ENCODE data around the gene PTPN1.
"Not testable (repeated sequence)": the region's sequence is repeated elsewhere in the genome, so short reads cannot be mapped to it uniquely, and the experiment has no call there.

Gene PTPN1

DNA sequence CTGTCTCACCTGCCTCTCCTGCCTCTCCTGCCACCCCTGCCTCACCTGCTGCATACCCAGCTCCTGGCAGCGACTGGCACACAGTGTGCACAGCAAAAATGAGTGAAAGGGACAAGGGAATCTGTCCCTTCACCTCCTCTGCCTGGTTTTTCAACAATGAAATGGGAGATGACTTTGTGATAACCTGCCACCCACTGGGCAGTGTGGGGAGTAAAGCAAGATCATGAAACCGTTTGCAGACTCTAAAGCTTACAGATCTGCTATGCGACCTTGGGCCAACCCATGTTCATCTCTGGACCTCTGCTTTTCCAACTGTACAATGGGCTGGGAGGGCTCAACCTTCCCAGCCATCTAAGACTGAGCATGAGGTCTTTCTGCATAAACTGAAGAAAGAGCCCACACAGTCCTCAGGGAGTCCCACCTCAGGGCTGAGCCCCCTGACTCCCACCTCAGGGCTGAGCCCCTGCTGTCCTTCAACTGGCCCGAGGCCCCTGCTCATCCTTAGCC lies 100.1 kb downstream of the PTPN1 start:
- no peak for DNase-seq (ENCODE audit: low read depth)

DNA sequence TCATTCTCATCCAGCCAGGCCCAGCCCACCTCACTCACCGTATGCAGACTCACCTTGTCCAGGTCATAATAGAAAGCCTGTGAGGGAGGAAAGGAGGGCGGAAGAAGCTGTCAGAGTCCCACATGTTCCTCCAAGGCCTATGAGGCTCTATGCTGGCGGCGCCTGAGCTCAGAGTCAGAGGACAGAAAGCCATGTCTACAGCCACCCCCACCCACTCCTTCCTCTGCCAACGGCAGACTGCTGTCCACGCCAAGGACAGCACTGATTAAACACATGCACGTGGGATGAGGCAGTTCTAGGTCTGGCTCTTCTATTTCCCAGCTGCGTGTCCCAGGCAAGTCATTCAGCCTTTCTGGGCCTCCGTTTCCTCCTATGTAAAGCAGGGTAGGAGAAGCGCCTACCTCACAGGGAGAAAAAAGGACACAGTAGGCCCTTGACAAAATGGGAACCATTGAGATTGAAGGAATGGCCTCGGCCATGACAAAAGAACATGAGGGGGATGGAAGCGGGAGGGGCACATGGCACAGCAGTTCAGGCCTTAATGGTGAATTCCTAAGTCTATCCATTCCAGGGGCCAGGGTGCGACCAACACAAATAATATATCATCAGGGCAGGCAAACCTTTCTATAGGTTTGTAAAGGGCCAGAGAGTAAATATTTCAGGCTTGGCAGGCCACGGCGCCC lies 101.1 kb downstream of the PTPN1 start:
- DNase-seq (ENCODE audit: low read depth): no peak

DNA sequence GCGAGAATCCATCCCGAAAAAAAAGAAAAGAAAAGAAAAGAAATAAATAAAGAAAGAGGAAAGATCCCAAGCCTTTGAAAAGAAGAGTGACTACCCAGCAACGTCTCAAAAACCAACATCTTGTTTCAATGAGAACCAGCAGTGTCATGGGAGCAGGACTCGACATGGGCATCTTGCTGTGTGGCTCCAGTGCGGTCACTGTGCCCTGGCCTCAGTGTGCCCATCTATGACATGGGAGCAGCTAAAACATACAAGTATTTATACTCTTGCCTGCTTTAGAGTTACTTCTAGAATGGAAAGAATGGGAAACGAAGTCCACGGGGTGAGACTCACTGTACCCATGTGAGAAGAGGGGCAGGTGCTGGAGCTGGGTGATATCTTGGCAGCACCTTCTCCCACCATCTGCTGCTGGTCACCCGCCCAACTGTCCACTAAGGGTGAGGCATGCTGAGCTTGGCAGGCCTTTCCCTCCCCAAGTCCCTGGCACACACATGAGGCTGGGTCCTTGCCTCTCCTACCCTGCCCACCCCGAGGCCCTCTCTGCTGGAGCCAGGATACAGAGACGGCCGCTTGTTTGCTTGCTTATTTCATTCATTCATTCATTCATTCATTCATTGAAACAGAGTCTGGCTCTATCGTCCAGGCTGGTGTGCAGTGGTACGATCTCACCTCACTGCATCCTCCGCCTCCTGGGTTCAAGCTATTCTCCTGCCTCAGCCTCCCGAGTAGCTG lies 103.4 kb downstream of the PTPN1 start:
- DNase-seq (ENCODE audit: low read depth): no peak

DNA sequence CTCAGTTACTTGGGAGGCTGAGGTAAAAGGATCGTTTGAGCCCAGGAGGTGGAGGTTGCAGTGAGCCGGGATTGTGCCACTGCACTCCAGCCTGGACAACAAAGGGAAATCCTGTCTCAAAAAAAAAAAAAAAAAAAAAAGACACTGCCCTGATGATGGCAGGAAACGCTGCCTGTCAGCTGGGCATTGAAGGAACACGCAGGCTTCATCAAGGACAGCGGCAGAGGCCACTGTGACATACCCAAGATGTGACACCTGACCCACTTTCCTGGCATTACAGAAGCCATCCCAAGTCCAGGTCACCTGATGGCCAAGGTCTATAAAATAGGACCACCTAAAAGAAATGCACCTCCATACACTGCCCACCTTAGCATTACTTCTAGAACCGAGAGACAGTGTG lies 105.2 kb downstream of the PTPN1 start:
- DNase-seq (ENCODE audit: low read depth): no peak

DNA sequence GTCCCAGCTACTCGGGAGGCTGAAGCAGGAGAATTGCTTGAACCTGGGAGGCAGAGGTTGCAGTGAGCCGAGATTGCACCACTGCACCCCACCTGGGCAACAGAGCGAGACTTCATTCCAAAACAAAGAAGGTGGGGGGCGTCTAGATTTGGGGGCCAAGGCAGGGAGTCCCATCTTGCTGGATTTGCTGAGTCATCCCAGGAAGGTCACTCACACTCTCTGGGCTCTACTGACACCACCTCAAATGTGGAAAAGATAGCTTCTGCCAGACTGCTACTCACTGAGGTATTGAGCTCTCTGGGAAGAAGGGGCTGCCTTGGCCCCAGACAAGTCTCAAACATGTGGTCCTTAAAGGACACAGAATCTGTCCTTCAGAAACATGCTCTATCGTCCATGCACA lies 106.8 kb downstream of the PTPN1 start:
- DNase-seq (ENCODE audit: low read depth): no peak

DNA sequence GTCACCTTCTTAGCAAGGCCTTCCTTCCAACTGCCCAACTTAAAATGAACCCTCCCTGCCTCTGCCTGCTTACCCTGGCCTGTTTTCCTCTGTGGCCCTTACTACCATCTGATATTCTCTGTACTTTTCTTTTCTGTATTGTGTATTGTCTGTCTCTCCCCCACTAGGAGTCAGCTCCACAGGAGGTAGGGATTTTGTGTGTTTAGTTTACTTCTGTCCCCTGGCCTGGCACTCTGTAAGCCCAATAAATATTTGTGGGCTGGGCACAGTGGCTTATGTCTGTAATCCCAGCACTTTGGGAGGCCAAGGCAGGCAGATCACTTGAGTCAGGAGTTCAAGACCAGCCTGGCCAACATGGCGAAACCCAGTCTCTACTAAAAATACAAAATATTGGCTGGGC lies 108.4 kb downstream of the PTPN1 start:
- DNase-seq (ENCODE audit: low read depth): no peak

DNA sequence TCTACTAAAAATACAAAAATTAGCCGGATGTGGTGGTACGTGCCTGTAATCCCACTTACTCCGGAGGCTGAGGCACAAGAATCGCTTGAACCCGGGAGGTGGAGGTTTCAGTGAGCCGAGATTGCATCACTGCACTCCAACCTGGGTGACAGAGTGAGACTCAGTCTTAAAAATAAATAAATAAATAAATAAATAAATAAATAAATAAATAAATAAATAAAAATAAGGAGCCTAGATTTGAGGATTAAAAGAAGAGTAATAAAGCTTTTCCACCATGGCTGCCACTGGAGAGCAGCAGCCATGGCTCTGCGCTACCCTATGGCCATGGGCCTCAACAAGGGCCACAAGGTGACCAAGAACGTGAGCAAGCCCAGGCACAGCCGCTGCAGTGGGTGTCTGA lies 110.3 kb downstream of the PTPN1 start:
- not testable (repeated sequence) for DNase-seq (ENCODE audit: low read depth)

DNA sequence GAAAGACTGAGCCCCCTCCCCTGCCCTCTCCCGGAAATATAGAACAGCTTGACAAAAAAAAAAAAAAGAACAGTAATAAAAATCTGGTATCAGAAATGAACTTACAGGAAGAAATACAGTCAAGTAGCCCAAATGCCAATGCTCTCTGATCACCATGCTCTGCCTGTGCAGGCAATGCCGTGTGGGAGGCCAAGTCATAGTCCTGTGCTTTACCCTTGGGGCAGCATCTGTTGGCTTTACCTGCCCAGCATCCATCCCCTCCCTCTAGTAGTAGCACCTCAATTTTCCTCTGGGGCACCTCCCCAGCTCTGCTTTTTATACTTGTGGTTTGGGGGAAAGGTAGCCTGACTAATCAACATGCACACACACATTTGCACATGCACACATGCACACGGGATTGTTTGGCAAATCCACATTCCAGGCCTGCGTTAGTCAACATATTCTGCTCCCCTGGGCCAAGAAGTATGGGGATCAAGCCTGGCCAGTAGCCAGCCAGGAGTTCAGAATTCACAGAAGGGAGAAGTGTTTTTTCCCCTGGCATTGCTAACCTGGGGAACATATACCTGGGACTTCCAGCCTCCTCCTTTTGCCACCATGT lies 111.0 kb downstream of the PTPN1 start:
- DNase-seq (ENCODE audit: low read depth): no peak

DNA sequence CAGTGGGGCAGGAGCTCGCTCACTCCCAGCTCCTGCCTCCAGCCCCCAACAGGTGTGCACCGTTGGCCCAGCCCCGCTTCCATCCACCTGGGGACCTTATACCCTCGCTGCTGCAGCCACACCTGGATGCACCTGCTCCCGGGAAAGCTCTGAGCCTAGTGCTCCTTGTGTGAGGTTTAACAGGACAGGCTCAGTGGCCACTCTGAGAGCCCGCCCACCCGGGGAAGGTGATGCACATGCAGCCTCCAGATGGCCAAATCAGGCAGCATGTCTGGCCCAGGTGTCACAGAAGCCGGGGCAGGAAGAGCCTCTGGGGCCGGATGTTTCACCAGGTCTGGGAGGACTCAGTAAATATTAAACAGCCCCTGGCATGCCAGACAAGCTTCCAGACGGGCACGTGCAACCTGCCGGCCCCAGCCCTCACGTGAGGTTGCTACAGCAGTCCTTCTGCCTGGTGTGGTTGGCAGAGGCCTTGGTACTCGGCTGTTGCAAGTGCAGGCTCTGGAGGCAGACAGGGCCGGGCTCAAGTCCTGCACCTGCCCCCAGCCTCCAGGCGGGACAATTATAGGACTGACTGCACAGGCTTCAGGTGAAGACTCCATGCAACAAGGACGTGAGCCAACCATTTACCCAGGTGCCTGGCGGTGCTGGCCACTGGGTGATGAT lies 114.3 kb downstream of the PTPN1 start:
- DNase-seq (ENCODE audit: low read depth): no peak

DNA sequence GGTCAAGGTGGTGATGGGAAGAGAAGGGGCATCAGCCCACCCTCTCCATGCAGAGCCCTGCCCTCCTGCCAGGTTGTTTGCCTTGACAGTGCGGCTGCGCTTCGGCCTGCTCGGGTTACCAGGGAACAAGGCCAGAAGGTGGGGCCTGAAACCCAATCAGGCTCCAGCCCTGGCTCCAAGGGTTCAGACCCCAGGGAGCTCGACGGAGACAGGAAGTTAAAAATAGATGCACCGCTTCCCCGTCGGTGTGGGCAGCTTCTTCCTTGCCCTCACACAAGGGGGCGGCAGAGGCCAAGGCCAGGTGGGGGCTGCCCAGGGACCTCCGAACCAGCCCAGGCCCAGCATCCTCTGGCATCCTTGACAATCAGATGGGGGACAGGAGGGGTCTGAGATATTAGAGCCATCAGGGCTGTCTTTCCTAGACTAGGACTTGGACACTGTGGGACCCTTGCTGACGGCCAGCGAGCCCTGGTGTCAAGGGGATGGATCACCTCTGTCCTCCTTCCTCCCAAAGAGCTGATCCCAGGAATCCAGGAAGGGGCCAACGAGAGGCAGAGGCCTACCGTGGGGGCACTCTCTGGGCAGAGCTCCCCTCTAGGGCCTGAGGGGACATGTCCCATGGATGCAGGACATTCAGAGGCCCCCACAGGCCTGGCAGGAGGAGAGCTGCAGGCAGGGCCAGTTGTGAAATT lies 115.9 kb downstream of the PTPN1 start:
- peak; percentile 38 for DNase-seq (ENCODE audit: low read depth)

DNA sequence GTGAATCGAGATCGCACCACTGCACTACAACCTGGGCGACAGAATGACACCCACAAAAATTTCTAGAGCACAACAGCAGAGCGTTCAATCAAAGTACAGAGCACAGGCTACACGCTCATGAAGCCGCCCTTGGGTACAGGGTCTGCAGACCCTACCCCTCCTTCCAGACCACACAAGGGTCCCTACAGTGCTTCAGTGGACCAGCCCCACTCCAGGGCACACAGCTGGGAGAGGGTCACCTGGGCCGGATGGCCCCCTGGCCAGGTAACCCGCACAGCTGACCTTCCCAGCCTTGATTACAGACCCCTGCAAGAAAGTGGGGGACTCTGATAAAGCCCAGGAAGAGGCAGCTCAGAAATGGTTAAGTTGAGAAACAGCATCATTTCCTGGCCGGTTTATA lies 117.6 kb downstream of the PTPN1 start:
- DNase-seq (ENCODE audit: low read depth): no peak

DNA sequence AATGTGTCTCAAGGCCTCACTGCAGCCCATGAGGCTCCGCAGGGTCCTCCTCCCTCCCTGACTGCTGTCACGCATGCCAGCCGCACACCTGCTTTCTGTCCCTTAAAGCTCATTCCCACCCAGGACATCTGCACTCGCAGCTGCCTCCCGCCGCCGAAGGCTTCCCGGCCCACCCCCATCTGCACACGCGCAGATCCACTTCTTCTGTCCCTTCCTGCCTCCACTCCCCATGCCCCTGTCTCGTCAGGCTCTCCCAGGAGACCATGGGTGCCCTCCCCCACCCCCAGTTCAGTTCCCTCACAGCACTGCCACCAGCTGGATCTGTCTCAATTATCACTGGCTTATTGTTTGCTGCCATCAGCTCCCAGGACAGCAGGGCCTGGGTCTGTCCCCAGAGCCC lies 118.1 kb downstream of the PTPN1 start:
- no peak for DNase-seq (ENCODE audit: low read depth)

DNA sequence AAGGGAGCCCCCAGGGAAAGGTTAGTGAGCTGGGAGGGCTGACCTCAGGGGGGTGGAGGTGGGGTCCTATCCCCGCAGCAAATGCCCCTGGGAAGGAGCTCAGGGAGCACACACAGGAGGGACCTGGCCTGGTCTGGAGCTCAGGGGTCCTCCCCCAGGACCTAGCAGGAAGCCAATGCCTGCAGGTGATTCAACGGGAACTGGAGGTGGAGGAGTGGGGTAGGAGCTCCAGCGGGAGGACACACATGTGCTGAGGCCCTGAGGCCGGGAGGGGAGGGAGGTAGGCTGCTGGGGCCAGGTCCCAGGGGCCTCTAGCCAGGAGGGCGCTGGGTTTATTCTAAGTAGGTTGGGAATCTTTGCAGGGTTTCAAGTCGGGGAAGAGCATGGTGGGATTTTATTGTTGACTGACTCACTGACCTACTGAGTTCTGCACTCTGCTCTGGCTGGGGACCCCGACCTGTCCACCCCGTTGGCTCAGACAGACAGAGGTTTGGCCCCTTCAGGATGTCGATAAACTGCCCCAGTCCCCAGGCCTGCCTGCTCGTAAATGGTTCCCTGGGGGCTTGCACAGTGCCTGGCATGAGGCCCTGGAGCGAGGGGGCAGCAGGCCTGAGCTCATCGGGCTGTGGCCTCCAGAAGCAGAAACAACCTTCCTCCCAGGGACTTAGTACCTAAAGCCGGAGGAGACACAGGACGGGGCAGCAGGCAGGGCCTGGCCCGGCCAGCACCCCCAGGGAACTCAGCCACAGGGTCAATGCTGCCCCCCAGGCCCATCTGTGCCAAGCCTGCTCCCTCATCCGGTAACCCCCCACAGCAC lies 118.9 kb downstream of the PTPN1 start:
- DNase-seq (ENCODE audit: low read depth): no peak

DNA sequence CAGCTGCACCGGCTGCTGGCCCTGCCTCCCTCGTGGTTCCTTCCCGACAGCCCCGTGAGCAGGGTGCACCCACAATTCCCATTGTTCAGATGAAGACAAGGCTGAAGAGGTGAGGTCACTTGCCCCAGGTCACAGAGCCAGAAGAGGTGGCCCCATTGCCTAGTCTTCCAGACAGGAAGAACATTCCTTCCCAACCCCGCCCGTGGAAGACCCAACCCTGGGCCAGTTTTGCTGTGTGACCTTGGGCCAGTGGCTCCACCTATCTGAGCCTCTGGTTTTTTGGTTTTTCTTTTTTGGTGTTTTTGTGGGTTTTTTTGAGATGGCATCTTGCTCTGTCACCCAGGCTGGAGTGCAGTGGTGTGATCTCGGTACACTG lies 119.5 kb downstream of the PTPN1 start:
- no peak for DNase-seq (ENCODE audit: low read depth)

DNA sequence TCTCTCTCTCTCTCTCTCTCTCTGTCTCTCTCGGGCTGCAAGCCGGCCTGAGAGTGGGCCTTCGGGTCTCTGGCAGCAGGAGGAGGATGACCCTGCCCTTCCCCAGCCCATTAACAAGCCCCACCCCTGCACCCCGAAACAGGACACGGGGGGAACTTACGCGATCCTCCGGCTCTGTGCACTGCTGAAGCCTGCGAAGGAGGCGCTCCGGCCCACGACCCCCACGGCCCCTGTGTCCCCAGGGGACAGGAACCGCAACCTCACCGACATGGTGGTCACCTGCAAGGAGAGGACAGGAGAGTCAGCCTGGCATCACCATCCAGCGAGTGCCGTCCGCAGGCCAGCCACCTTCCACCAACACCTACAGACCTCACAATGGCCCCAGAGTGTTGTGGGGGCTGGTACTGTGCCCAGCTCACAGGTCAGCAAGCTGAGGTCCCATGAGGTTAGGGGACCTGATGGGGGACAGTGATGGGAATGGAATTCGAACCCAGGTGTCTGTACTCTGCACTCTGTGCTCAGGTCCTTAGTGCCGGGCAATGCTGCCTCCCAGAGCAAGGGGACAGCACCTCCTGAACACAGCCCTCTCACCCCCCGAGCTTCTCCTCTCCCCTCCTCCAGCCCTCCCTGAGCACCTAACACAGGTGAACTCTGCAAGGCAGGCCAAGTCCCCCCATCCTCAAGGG lies 120.5 kb downstream of the PTPN1 start:
- DNase-seq (ENCODE audit: low read depth): no peak

DNA sequence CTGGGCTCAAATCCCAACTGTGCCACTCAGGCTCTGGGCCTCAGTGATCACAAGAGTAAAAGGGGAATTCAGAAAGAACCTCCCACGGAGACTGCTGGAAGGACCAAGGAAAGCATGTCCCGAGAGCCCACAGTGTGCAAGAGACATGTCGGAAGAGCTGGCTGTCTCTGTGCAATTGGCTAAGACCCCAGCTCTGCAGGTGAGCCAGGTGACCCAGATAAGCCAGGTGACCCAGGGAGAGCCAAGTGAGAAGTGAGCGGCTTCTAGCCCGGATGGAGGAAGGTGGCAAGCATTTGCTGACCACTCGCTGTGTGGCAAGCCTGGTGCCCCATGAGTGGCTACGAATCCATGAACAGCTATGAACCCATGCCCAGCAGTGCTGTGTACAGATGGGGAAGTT lies 122.1 kb downstream of the PTPN1 start:
- no peak for DNase-seq (ENCODE audit: low read depth)

DNA sequence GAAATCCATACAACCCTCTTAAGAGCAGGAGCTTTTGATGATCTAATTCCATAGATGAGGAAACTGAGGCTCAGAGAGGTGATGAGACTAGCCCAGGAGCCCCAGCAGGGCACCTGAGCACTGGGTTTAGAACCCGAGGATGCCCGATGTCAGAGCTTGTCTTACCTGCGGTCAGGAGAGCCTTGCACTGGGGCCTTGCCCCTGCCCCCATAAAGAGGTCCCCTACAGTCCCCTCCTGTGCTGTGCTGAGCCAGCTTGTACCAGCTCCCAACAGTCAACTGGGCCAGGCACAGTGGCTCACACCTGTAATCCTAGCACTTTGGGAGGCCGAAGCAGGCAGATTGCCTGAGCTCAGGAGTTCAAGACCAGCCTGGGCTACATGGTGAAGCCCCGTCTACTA lies 122.5 kb downstream of the PTPN1 start:
- DNase-seq (ENCODE audit: low read depth): no peak

DNA sequence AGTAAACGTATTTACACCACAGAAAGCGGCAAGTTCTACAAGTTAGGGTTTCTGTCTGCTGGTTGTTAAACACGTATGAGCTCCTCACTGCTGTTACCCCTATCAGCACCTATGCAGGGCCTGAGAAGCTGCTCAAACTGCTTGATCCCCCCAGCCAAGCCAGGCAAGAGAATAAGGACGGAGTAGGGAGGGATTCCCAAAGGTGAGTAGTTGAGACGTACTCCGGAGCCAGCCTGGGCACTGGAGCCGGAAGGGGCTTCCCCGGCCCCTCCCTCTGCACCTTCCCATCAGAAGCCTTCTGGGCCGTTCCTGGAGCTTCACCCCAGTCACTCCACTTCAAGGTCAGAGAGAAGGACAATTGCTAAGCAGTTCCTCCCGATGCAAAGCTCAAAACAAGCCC lies 123.2 kb downstream of the PTPN1 start:
- DNase-seq (ENCODE audit: low read depth): no peak

DNA sequence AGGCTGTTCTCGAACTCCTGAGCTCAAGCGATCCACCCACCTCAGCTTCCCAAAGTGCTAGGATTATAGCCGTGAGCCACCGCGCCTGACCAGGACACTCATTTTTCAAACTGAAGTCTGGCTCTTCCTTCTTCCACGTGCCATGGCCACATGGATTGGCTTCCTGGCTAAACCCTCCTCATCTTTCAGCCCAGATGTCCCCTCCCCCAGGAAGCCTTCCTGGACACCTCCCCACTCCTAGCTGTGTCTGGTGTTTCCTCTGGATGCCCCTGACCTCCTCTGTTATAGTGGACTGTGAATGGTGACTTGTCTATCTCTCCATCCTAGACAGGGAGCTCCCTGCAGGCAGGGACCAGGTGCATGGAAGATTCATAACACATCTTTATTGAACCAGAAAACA lies 124.0 kb downstream of the PTPN1 start:
- no peak for DNase-seq (ENCODE audit: low read depth)

All from fibroblast of the conjunctiva (primary cell).